Parathyroid adenoma (tissue), 2 donors: ENCODE measurements around the gene MFAP1.
A peak's percentile ranks its signal among the peaks of the same experiment; 100 is the strongest.

Source experiments
- H2AFZ ChIP-seq: fragments of 300-600 bp; sonication (generic); one replicate; pipeline ENCODE4 v1.7.0; 2017; ENCODE audit warnings: antibody characterized with exemption, mild to moderate bottlenecking
- H3K27ac ChIP-seq: fragments of 300-600 bp; sonication (generic); one replicate; pipeline ENCODE4 v1.7.0; 2017
- H3K27me3 ChIP-seq: fragments of 300-600 bp; sonication (generic); one replicate; pipeline ENCODE4 v1.7.0; 2017; ENCODE audit warnings: low read length; ENCODE audit not compliant: control insufficient read depth, insufficient read depth
- H3K36me3 ChIP-seq: fragments of 300-600 bp; sonication (generic); one replicate; pipeline ENCODE4 v1.7.0; 2017; ENCODE audit warnings: low read length; ENCODE audit not compliant: control insufficient read depth, insufficient read depth
- H3K4me1 ChIP-seq: fragments of 300-600 bp; sonication (generic); one replicate; pipeline ENCODE4 v1.7.0; 2017; ENCODE audit warnings: control low read depth
- H3K4me2 ChIP-seq: fragments of 300-600 bp; sonication (generic); one replicate; pipeline ENCODE4 v1.7.0; 2017; ENCODE audit warnings: low read length
- H3K4me3 ChIP-seq: fragments of 300-600 bp; sonication (generic); one replicate; pipeline ENCODE4 v1.7.0; 2017; ENCODE audit warnings: low read depth, low read length
- H3K79me2 ChIP-seq: fragments of 300-600 bp; sonication (generic); one replicate; pipeline ENCODE4 v1.7.0; 2017; ENCODE audit warnings: control low read depth
- H3K9ac ChIP-seq: fragments of 300-600 bp; sonication (generic); one replicate; pipeline ENCODE4 v1.7.0; 2017; ENCODE audit warnings: mild to moderate bottlenecking
- H3K9me3 ChIP-seq: fragments of 300-600 bp; sonication (generic); one replicate; pipeline ENCODE4 v1.7.0; 2017; ENCODE audit warnings: low read length; ENCODE audit not compliant: control insufficient read depth
- CTCF ChIP-seq: fragments of 300-600 bp; sonication (generic); IDR thresholded peaks from one replicate; pipeline ENCODE4 v1.7.0; 2017; ENCODE audit warnings: antibody characterized with exemption, mild to moderate bottlenecking
- donor health status: primary hyperparathyroidism.

The MFAP1 gene

GRCh38 chr15:43776101-43776717 is 48.3 kb downstream of the MFAP1 start:
- Histone ChIP-seq H3K4me3 (peak overlapping the region; percentile 79), H3K9ac (no peak overlapping the region), H2AFZ (peak overlapping the region; percentile 93), H3K36me3 (no peaks in the 10 kb centered on the region), H3K27me3 (no peaks in the 10 kb centered on the region), H3K4me1 (no peaks in the 10 kb centered on the region), H3K79me2 (no peaks in the 10 kb centered on the region), H3K27ac (no peak overlapping the region), H3K9me3 (no peaks in the 10 kb centered on the region), H3K4me2 (no peak overlapping the region)
- no peak for TF ChIP-seq CTCF

GRCh38 chr15:43775411-43775965 is 49.0 kb downstream of the MFAP1 start:
- no peak overlapping the region for H3K9ac ChIP-seq
- H3K79me2 ChIP-seq: no peaks in the 10 kb centered on the region
- H3K27ac ChIP-seq: no peak overlapping the region
- H3K4me3 ChIP-seq: no peak overlapping the region
- H3K27me3 ChIP-seq: no peaks in the 10 kb centered on the region
- H3K4me1 ChIP-seq: no peaks in the 10 kb centered on the region
- no peak overlapping the region for H3K4me2 ChIP-seq
- no peaks in the 10 kb centered on the region for H3K9me3 ChIP-seq
- H2AFZ ChIP-seq: no peak overlapping the region
- peak; percentile 22 for TF ChIP-seq CTCF
- no peaks in the 10 kb centered on the region for H3K36me3 ChIP-seq

- Histone ChIP-seq H3K79me2 (no peaks in the 10 kb centered on the region), H3K4me2 (no peak overlapping the region), H3K4me3 (no peak overlapping the region), H2AFZ (no peak overlapping the region), H3K36me3 (no peaks in the 10 kb centered on the region), H3K27me3 (no peaks in the 10 kb centered on the region), H3K9ac (no peak overlapping the region), H3K4me1 (no peaks in the 10 kb centered on the region), H3K9me3 (no peaks in the 10 kb centered on the region), H3K27ac (no peak overlapping the region)
- no peak for TF ChIP-seq CTCF
Measured at GRCh38 chr15:43774062-43774461, 50.4 kb downstream of the MFAP1 start.

- H3K36me3 ChIP-seq: no peaks in the 10 kb centered on the region
- no peak overlapping the region for H3K4me3 ChIP-seq
- no peaks in the 10 kb centered on the region for H3K9me3 ChIP-seq
- no peak overlapping the region for H3K27ac ChIP-seq
- H3K27me3 ChIP-seq: no peaks in the 10 kb centered on the region
- no peak for TF ChIP-seq CTCF
- H3K4me2 ChIP-seq: no peak overlapping the region
- no peaks in the 10 kb centered on the region for H3K4me1 ChIP-seq
- H3K79me2 ChIP-seq: no peaks in the 10 kb centered on the region
- no peak overlapping the region for H2AFZ ChIP-seq
- no peak overlapping the region for H3K9ac ChIP-seq
Measured at GRCh38 chr15:43772624-43773023, 51.9 kb downstream of the MFAP1 start.

- Histone ChIP-seq H3K4me3 (no peak overlapping the region), H3K9ac (no peak overlapping the region), H2AFZ (no peak overlapping the region), H3K4me2 (no peak overlapping the region), H3K4me1 (no peaks in the 10 kb centered on the region), H3K79me2 (no peaks in the 10 kb centered on the region), H3K27ac (no peak overlapping the region), H3K27me3 (no peaks in the 10 kb centered on the region), H3K36me3 (no peaks in the 10 kb centered on the region), H3K9me3 (no peaks in the 10 kb centered on the region)
- TF ChIP-seq CTCF: no peak
Measured at GRCh38 chr15:43771816-43772215, 52.7 kb downstream of the MFAP1 start.
